ENCODE data around the gene PRR36.
"Not testable (repeated sequence)": the region's sequence is repeated elsewhere in the genome, so short reads cannot be mapped to it uniquely, and the experiment has no call there.

Gene PRR36

DNA sequence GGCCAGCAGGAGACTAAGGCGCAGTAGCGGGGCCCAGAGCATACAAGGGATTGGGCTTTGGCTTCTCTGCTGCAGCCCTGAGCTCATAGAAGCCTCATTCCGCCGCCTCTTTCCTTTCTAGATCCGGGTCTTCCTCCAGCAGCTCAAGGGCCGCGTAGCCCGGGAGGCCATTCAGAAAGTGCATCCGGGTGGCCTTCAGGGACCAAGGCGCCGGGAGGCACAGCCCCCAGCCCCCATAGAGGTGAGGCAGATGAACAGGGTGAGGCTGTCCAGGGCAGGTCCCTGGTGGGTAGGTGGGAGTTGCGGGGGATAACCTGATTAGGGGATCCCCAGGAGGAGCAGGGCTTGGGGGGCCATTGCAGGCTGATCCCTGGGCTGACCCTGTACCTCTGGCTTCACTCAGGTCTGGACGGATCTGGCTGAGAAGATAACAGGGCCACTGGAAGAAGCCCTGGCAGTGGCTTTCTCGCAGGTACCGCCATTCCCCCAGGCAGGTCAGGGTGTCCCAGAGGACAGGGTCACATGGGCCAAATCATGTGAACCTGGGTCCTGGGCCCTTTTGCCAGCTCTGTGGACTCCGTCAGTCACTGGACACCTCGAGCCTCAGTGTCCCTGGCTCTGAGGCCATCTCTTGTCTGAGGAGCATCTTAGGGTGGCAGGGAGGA lies 47.2 kb upstream of the PRR36 start:
- TF ChIP-seq, protein P1, sequence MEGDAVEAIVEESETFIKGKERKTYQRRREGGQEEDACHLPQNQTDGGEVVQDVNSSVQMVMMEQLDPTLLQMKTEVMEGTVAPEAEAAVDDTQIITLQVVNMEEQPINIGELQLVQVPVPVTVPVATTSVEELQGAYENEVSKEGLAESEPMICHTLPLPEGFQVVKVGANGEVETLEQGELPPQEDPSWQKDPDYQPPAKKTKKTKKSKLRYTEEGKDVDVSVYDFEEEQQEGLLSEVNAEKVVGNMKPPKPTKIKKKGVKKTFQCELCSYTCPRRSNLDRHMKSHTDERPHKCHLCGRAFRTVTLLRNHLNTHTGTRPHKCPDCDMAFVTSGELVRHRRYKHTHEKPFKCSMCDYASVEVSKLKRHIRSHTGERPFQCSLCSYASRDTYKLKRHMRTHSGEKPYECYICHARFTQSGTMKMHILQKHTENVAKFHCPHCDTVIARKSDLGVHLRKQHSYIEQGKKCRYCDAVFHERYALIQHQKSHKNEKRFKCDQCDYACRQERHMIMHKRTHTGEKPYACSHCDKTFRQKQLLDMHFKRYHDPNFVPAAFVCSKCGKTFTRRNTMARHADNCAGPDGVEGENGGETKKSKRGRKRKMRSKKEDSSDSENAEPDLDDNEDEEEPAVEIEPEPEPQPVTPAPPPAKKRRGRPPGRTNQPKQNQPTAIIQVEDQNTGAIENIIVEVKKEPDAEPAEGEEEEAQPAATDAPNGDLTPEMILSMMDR (IDR thresholded peaks at IDR 0.05): no peak
- peaks cover 5% of the 10 kb centered on the region for H3K4me1 ChIP-seq
- no peaks in the 10 kb centered on the region for H3K36me3 ChIP-seq (ENCODE audit: control insufficient read depth, insufficient read depth, low read length)
- peak overlapping the region; percentile 64 for H3K4me2 ChIP-seq (ENCODE audit: low read length)
- H3K9ac ChIP-seq: no peak overlapping the region
- H3K9me3 ChIP-seq (ENCODE audit: control insufficient read depth, low read length): no peaks in the 10 kb centered on the region
- H3K27me3 ChIP-seq (ENCODE audit: control insufficient read depth, insufficient read depth, low read length): no peaks in the 10 kb centered on the region
- H2AFZ ChIP-seq: no peak overlapping the region
- H3K27ac ChIP-seq: peak overlapping the region; percentile 40
- peak overlapping the region; percentile 50 for H3K4me3 ChIP-seq (ENCODE audit: low read depth, low read length)
- no peaks in the 10 kb centered on the region for H3K79me2 ChIP-seq

DNA sequence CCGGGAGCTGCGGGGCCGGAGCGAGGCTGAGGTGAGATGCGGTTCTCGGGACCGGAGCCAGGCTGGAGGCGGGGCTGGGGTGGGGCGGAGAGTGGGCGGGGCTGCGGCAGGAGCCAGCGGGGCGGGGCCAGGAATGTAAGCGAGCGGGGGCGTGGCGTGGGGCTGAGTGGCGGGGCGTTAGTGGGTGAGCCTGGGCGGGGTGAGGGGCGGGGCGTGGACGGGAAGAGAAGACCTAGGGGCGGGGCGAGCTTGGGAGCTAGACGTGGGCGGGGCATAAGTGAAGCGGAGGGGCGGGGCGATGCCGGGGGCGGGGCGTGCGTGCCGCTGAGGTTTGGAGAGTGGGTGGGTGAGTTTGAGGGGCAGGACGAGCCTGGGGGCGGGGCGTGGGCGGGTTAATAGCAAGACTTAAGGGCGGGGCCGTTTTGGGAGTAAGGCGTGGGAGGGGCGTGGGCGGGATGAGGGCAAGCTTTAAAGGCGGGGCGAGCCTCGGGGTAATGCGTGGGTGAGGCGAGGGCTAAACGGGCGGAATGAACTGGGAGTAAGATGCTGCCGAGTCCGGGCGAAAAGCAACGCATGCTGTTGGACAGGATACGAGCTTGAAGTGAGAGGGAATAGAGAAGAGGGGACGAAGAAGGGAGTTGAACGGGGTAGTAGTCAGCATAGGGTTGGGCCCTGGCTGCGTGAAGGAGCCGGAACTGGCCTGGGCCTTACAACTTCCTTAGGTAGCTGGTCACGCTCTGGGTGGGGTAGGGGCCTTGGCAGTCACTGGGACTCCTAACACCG lies 46.5 kb upstream of the PRR36 start:
- Histone ChIP-seq H3K27me3 (ENCODE audit: control insufficient read depth, insufficient read depth, low read length) (no peaks in the 10 kb centered on the region), H3K79me2 (no peaks in the 10 kb centered on the region), H3K4me2 (ENCODE audit: low read length) (peak overlapping the region; percentile 93), H3K4me1 (peaks cover 3% of the 10 kb centered on the region), H3K9me3 (ENCODE audit: control insufficient read depth, low read length) (no peaks in the 10 kb centered on the region), H3K9ac (no peak overlapping the region), H3K4me3 (ENCODE audit: low read depth, low read length) (peak overlapping the region; percentile 93), H3K27ac (peak overlapping the region; percentile 95), H2AFZ (peak overlapping the region; percentile 93), H3K36me3 (ENCODE audit: control insufficient read depth, insufficient read depth, low read length) (no peaks in the 10 kb centered on the region)
- TF ChIP-seq, protein P1 (IDR thresholded peaks at IDR 0.05): no peak

DNA sequence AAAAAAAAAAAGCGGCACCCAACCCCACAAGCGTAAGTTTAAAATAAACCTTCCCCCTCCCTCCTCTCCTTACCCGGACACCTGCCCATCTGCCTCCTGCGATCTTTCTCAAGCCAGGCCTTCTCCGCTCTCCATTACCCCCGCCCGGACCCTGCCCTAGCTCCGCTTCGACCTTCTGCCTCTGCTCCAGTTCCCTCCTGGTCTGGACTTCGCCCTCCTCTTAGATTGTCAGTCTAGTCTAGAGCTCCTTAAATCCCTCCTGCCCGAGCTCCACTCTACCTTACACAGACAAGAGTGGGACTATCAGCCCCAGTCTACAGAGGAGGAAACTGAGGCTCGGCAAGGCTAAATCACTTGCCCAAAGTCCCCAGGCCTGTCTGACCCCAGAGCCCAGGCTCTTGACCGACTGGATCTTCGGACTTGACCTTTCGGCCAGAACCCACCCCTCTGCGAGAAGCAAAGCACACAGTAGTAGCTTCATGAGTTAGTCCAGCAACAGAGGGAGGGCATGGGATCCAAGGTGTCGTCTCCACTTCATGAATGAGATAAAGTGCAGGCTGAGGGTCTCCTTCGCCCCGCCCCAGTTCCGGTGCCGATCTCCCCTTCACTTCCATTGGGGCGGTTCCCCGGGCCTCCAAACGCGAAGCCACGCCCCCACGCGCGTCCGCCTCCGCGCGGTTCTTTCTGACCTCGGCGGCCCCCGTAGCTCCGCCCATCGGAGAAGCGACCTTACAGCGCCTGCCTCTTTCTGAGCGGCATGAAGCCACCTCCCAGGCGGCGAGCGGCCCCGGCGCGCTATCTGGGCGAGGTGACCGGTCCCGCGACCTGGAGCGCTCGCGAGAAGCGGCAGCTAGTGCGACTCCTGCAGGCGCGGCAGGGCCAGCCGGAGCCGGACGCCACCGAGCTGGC lies 45.7 kb upstream of the PRR36 start, which contains the start of gene SNAPC2:
TSS of gene SNAPC2 (plus strand) at position 729 of the 909 bp plus-strand sequence. CDS start at position 758, 29 bp downstream.
- TF ChIP-seq, protein P1 (IDR thresholded peaks at IDR 0.05): peak; percentile 28

DNA sequence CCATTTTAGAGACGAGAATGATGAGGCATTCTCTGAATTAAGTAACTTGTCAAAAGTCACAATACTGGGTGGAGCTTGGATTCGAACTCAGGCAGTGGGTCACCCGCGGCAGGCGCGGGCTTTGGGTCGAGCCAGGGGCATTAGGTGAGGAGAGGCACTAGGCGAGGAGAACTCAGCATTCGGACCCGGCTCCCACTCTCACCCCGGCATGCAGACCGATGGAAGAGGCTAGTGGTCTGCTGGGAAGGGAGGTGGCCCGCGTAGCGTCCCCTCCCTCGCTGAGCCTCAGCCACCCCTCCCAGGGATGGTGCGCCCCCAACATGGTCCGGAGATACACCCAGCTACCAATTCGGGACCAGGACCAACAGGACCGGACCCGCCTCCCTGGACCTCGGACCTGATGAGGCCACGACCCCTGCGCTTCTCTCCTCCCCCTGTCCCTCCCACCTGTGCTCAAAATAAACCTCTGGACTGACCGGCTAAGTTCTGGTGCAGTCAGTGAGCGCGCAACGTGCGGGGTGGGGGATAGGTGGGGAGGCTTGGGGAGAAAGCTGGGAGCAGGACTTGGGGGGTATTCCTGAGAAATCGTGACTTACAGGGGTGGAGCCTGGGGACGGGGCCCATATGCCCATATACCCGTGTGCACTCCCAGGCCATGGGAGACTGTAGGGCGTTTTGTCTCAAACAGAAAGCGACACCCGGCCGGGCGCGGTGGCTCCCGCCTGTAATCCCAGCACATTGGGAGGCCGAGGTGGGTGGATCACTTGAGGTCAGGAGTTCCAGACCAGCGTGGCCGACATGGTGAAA lies 44.6 kb upstream of the PRR36 start:
- H3K4me1 ChIP-seq: peaks cover 3% of the 10 kb centered on the region
- H3K4me3 ChIP-seq (ENCODE audit: low read depth, low read length): no peak overlapping the region
- no peak overlapping the region for H3K27ac ChIP-seq

More for the DNA sequence above, 45.7 kb upstream of the PRR36 start, which contains the start of gene SNAPC2:
- Histone ChIP-seq H3K4me2 (ENCODE audit: low read length) (peak within 1 kb of the TSS; percentile 93), H3K27me3 (ENCODE audit: control insufficient read depth, insufficient read depth, low read length) (no peaks in the 10 kb centered on the region), H3K4me3 (ENCODE audit: low read depth, low read length) (peak within 1 kb of the TSS; percentile 93), H3K9me3 (ENCODE audit: control insufficient read depth, low read length) (no peaks in the 10 kb centered on the region), H3K36me3 (ENCODE audit: control insufficient read depth, insufficient read depth, low read length) (no peaks in the 10 kb centered on the region), H3K4me1 (peaks cover 3% of the 10 kb centered on the region), H2AFZ (peak within 1 kb of the TSS; percentile 93), H3K79me2 (no peaks in the 10 kb centered on the region), H3K27ac (peak within 1 kb of the TSS; percentile 95), H3K9ac (no peak within 1 kb of the TSS)

DNA sequence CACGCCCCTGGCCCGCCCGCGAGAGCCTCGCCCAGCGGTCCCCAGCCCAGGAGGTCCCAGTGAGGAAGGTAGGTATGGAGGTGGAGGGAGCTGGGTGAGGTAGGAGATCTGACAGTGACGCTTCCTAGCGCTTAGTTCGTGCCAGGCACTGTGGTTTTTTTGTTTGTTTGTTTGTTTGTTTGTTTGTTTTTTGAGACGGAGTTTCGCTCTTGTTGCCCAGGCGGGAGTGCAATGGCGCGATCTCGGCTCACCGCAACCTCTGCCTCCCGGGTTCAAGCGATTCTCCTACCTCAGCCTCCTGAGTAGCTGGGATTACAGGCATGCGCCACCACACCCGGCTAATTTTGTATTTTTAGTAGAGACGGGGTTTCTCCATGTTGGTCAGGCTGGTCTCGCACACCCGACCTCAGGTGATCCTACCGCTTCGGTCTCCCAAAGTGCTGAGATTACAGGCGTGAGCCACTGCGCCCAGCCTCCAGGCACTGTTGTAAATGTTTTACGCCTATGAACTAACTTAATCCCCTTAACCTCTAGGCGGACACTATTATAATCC lies 43.9 kb upstream of the PRR36 start:
- peak overlapping the region; percentile 83 for H3K27ac ChIP-seq
- H3K9me3 ChIP-seq (ENCODE audit: control insufficient read depth, low read length); H3K27me3 ChIP-seq (ENCODE audit: control insufficient read depth, insufficient read depth, low read length); H3K4me1 ChIP-seq; H3K79me2 ChIP-seq; H3K36me3 ChIP-seq (ENCODE audit: control insufficient read depth, insufficient read depth, low read length): not testable (repeated sequence)
- H3K9ac ChIP-seq: peak overlapping the region; percentile 17
- peak overlapping the region; percentile 45 for H3K4me3 ChIP-seq (ENCODE audit: low read depth, low read length)
- H3K4me2 ChIP-seq (ENCODE audit: low read length): peak overlapping the region; percentile 61
- H2AFZ ChIP-seq: peak overlapping the region; percentile 65

More for the DNA sequence above, 44.6 kb upstream of the PRR36 start:
- H3K9me3 ChIP-seq (ENCODE audit: control insufficient read depth, low read length): no peaks in the 10 kb centered on the region
- peak overlapping the region; percentile 93 for H3K4me2 ChIP-seq (ENCODE audit: low read length)
- TF ChIP-seq, protein P1 (IDR thresholded peaks at IDR 0.05): no peak
- no peaks in the 10 kb centered on the region for H3K27me3 ChIP-seq (ENCODE audit: control insufficient read depth, insufficient read depth, low read length)
- H2AFZ ChIP-seq: no peak overlapping the region
- H3K79me2 ChIP-seq: no peaks in the 10 kb centered on the region
- H3K36me3 ChIP-seq (ENCODE audit: control insufficient read depth, insufficient read depth, low read length): no peaks in the 10 kb centered on the region
- no peak overlapping the region for H3K9ac ChIP-seq

Data from parathyroid adenoma (tissue), 2 donors.